ENCODE data around the gene TRMO. TPM values are rescaled to one million over a fixed set of nuclear protein-coding genes. Genes with fewer than 3 reads are reported as not detected.

The TRMO gene
- total and polyA plus RNA-seq, 2 of the 8 experiments (the other 6 are each of a cell fraction or from before 2014, with no cell fraction given): 4.6 to 5.6 TPM

DNA sequence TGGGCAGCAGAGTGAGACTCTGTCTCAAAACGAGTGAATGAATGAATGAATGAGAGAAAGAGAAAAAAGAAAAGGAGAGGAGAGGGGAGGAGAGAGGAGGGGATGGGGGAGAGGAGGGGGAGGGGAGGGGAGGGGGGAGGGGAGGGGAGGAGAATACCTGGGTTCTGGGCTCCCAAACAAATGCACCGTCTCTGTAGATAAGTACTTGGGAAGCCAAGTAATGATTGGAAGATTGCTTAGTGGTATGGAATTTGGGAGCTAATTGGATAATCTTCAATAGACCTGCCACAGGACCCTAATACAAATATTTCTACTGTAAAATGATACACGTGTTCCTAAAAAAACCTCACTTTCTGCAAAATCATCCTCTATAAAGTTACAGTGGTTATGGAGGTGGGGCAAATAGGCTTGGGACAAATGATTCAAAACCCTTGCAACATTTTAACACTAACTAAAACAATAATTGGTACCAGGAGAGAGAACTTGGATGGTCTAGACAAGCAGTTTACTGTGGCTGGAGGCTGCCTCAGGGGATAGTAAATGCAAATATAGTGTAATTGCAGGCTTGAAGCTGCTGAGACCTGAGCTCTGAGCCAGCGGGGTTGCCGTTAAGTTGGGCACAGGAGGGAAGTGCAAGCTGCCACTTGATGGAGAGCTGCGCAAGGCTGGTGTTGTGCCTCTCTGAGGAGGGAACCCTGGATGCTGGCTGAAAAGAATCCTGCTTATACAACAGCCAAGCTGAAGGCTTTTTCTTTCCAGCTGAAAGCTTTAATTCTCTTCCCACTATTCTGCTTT, 12.2 kb upstream of the TRMO start:
- Histone ChIP-seq H3K18ac (ENCODE audit: extremely low read depth, low read length) (no peak overlapping the region), H2AK5ac (ENCODE audit: low read depth, low read length) (no peak overlapping the region), H2BK12ac (ENCODE audit: low read depth, low read length) (no peak overlapping the region), H3K36me3 (ENCODE audit: control insufficient read depth in 2 of 4, insufficient read depth in 4 of 4, low read length in 3 of 4) (no peaks in the 10 kb centered on the region), H2AFZ (ENCODE audit: low read length) (no peak overlapping the region), H3K4me3 (ENCODE audit: extremely low read depth in 1 of 4, insufficient read depth in 2 of 4, low read depth in 3 of 4, low read length in 4 of 4) (no peak overlapping the region), H3K9ac (replicated peaks in 1 of 4; ENCODE audit: extremely low read depth in 1 of 4, low read depth in 3 of 4, low read length in 3 of 4) (no peak overlapping the region), H3K4me2 (ENCODE audit: insufficient read depth in 1 of 2, low read depth in 2 of 2, low read length in 2 of 2) (no peak overlapping the region), H3K79me2 (ENCODE audit: control insufficient read depth in 1 of 2, insufficient read depth in 2 of 2, low read length in 2 of 2) (no peaks in the 10 kb centered on the region), H3K56ac (replicated peaks; ENCODE audit: insufficient read length, low read depth, low read length) (no peak overlapping the region), H4K20me1 (replicated peaks in 1 of 2; ENCODE audit: control insufficient read depth in 1 of 2, insufficient read depth in 2 of 2, low read length in 2 of 2) (no peaks in the 10 kb centered on the region), H2BK5ac (ENCODE audit: low read depth, low read length) (no peak overlapping the region), H4K8ac (ENCODE audit: extremely low read depth, insufficient read depth, low read length) (no peak overlapping the region), H2BK20ac (ENCODE audit: low read length) (no peak overlapping the region), H4K5ac (ENCODE audit: insufficient read length, low read depth, low read length) (no peak overlapping the region), H3K4ac (replicated peaks; ENCODE audit: insufficient read length, low read depth, low read length) (no peak overlapping the region), H3K27ac (ENCODE audit: low read depth, low read length) (no peak overlapping the region), H3K23ac (ENCODE audit: insufficient read length) (no peak overlapping the region), H2BK120ac (replicated peaks; ENCODE audit: low read depth, low read length) (no peak overlapping the region), H2BK15ac (ENCODE audit: low read length) (no peak overlapping the region), H3K14ac (ENCODE audit: insufficient read length) (no peak overlapping the region), H3K23me2 (ENCODE audit: low read depth, low read length) (no peaks in the 10 kb centered on the region), H3K9me3 (ENCODE audit: insufficient read depth in 2 of 2, low read depth in 1 of 2, low read length in 1 of 2) (no peaks in the 10 kb centered on the region), H3K79me1 (ENCODE audit: low read depth, low read length) (no peaks in the 10 kb centered on the region), H4K91ac (replicated peaks; ENCODE audit: insufficient read length, low read length) (no peak overlapping the region), H3K27me3 (replicated peaks in 1 of 4; ENCODE audit: control insufficient read depth in 3 of 4, extremely low read depth in 1 of 4, insufficient read depth in 3 of 4, low read length in 3 of 4) (peaks cover 0 to 10% (median 5%) of the 10 kb centered on the region in 4 experiments; a peak in 5 of 7 replicates), H3K4me1 (replicated peaks in 1 of 4; ENCODE audit: control insufficient read depth in 3 of 4, insufficient read depth in 4 of 4, low read length in 3 of 4) (no peaks in the 10 kb centered on the region; a peak in 1 of 7 replicates)
- POLR2A ChIA-PET (ENCODE audit: partially characterized antibody): interaction anchor here (2.0 kb wide), 1 partner anchor 13 kb away, joined by 12 read pairs; the partner anchor contains the start of gene TRMO
- CTCF ChIA-PET (ENCODE audit: partially characterized antibody): interaction anchor here (0.6 to 1.9 kb wide), 6 partner anchors 9 to 1076 kb away, joined by 3 to 9 read pairs (median 4); partner anchors contain the start of gene TRMO
- FAIRE-seq (no peak), DNase-seq (ENCODE audit: low read depth in 1 of 2, low spot score in 2 of 2) (no peak)
- 54% methylated on average over 6 of the region's 6 CpGs; no CpG with 5 or more reads in 1 of the 2 experiments for WGBS, 2 experiments (ENCODE audit: extremely low coverage in 1 of 2, insufficient coverage in 1 of 2, insufficient read length in 1 of 2, insufficient replicate concordance in 2 of 2, low coverage in 1 of 2, low lambda C conversion rate in 2 of 2, missing lambda C conversion rate in 1 of 2)
- TF ChIP-seq SIRT6 (IDR thresholded peaks at IDR 0.05; ENCODE audit: low read length) (no peak), NANOG (IDR thresholded peaks at IDR 0.05; ENCODE audit: insufficient read depth, low read depth, low read length, poor library complexity, severe bottlenecking) (no peak), CBX8 (IDR thresholded peaks at IDR 0.05; ENCODE audit: borderline replicate concordance, low read depth, low read length) (no peak), TBP (IDR thresholded peaks at IDR 0.05; ENCODE audit: low read depth, low read length) (no peak), POLR2A (IDR thresholded peaks at IDR 0.05; ENCODE audit: control extremely low read depth in 1 of 2, low read depth in 2 of 2, low read length in 2 of 2) (no peak)

Data from H1 (cell line).